SJCRH30 (cell line): Measurements from ENCODE around the gene ZNF512B. TPM values are rescaled to one million over a fixed set of nuclear protein-coding genes. Genes with fewer than 3 reads are reported as not detected.
A peak's percentile ranks its signal among the peaks of the same experiment; 100 is the strongest.
"Not testable (repeated sequence)": the region's sequence is repeated elsewhere in the genome, so short reads cannot be mapped to it uniquely, and the experiment has no call there.

ENCODE experiments used
- DNase-seq, 2 experiments: peaks; one replicate each; pipeline ENCODE4 v3.0.0-alpha.2; 2015 to 2020
- H3K27ac ChIP-seq: fragments of 250-450 bp; sonication (Bioruptor Pico); 2 replicates; pipeline ENCODE4 v1.5.1; 2020; ENCODE audit warnings: mild to moderate bottlenecking, moderate library complexity
- H3K27me3 ChIP-seq: fragments of 250-450 bp; sonication (Bioruptor Pico); 2 replicates; pipeline ENCODE4 v1.5.1; 2020; ENCODE audit warnings: mild to moderate bottlenecking, moderate library complexity
- H3K36me3 ChIP-seq: fragments of 250-450 bp; sonication (Bioruptor Pico); 2 replicates; pipeline ENCODE4 v1.5.1; 2020; ENCODE audit warnings: mild to moderate bottlenecking, moderate library complexity
- H3K4me1 ChIP-seq: fragments of 250-450 bp; sonication (Bioruptor Pico); 2 replicates; pipeline ENCODE4 v1.5.1; 2020; ENCODE audit warnings: mild to moderate bottlenecking, moderate library complexity
- H3K4me3 ChIP-seq: fragments of 250-450 bp; sonication (Bioruptor Pico); 2 replicates; pipeline ENCODE4 v1.5.1; 2020; ENCODE audit warnings: mild to moderate bottlenecking, moderate library complexity
- H3K9me3 ChIP-seq: fragments of 250-450 bp; sonication (Bioruptor Pico); replicated peaks from 2 replicates; pipeline ENCODE4 v1.5.1; 2020; ENCODE audit warnings: mild to moderate bottlenecking, moderate library complexity
- total RNA-seq: library from RNA; depleted of rRNA; stranded (reverse); fragments of >200 nt; shearing (Covaris generic); gene quantifications from 2 replicates; pipeline ENCODE4 v1.2.3, GENCODE V29; 2014

Gene ZNF512B
- total RNA-seq, 1 experiment from 2014 or later, result 19.1 TPM

GRCh38 chr20:63972312-63973159 lies 2.8 kb upstream of the ZNF512B start:
- Histone ChIP-seq H3K4me3 (no peak overlapping the region), H3K27ac (no peak overlapping the region), H3K36me3 (no peaks in the 10 kb centered on the region), H3K4me1 (peaks cover 9% of the 10 kb centered on the region), H3K9me3 (no peaks in the 10 kb centered on the region), H3K27me3 (peaks cover 7% of the 10 kb centered on the region; the same call in 1 of the 2 replicates)
- peak in 1 of 2 experiments; percentile 9 for DNase-seq

- H3K27ac ChIP-seq, H3K4me1 ChIP-seq, H3K27me3 ChIP-seq, H3K9me3 ChIP-seq, H3K4me3 ChIP-seq, H3K36me3 ChIP-seq, DNase-seq: not testable (repeated sequence)
These were observed 2.2 kb upstream of the ZNF512B start for GRCh38 chr20:63971960-63972311.

- peaks cover 5% of the 10 kb centered on the region; the same call in 1 of the 2 replicates for H3K27me3 ChIP-seq
These were observed 1.1 kb upstream of the ZNF512B start for GRCh38 chr20:63970714-63971431.

GRCh38 chr20:63968928-63969760 lies 586 bp downstream of the ZNF512B start:
- DNase-seq, result peak in 1 of 2 experiments; percentile 38
- H3K4me3 ChIP-seq, result peak overlapping the region; percentile 59
- H3K9me3 ChIP-seq, result no peaks in the 10 kb centered on the region
- no peak overlapping the region for H3K27ac ChIP-seq
- peaks cover 5% of the 10 kb centered on the region; the same call in 1 of the 2 replicates for H3K27me3 ChIP-seq
- peaks cover 6% of the 10 kb centered on the region; the same call in 1 of the 2 replicates for H3K36me3 ChIP-seq
- H3K4me1 ChIP-seq, result peaks cover 4% of the 10 kb centered on the region; the same call in 1 of the 2 replicates

More at GRCh38 chr20:63970714-63971431, 1.1 kb upstream of the ZNF512B start:
- Histone ChIP-seq H3K4me1 (peaks cover 8% of the 10 kb centered on the region; the same call in 1 of the 2 replicates), H3K36me3 (peaks cover 6% of the 10 kb centered on the region; the same call in 1 of the 2 replicates), H3K4me3 (no peak overlapping the region), H3K9me3 (no peaks in the 10 kb centered on the region), H3K27ac (no peak overlapping the region)
- no peak for DNase-seq

GRCh38 chr20:63968136-63968927 lies 1.4 kb downstream of the ZNF512B start:
- H3K27ac ChIP-seq, result no peak overlapping the region
- no peaks in the 10 kb centered on the region for H3K9me3 ChIP-seq
- DNase-seq, result peak in 1 of 2 experiments; percentile 8
- peaks cover 4% of the 10 kb centered on the region; the same call in 1 of the 2 replicates for H3K4me1 ChIP-seq
- H3K4me3 ChIP-seq, result peak overlapping the region; percentile 59
- H3K27me3 ChIP-seq, result peaks cover 5% of the 10 kb centered on the region; the same call in 1 of the 2 replicates
- H3K36me3 ChIP-seq, result peaks cover 12% of the 10 kb centered on the region

- no peak overlapping the region for H3K27ac ChIP-seq
- H3K4me3 ChIP-seq, result no peak overlapping the region
- DNase-seq, result no peak
- H3K4me1 ChIP-seq, result peaks cover 4% of the 10 kb centered on the region; the same call in 1 of the 2 replicates
- H3K36me3 ChIP-seq, result peaks cover 14% of the 10 kb centered on the region
- H3K27me3 ChIP-seq, result peaks cover 5% of the 10 kb centered on the region; the same call in 1 of the 2 replicates
- no peaks in the 10 kb centered on the region for H3K9me3 ChIP-seq
These were observed 2.2 kb downstream of the ZNF512B start for GRCh38 chr20:63967330-63968135.

GRCh38 chr20:63966944-63967322 lies 2.8 kb downstream of the ZNF512B start:
- H3K27ac ChIP-seq, result no peak overlapping the region
- H3K9me3 ChIP-seq, result no peaks in the 10 kb centered on the region
- DNase-seq, result no peak
- H3K36me3 ChIP-seq, result peaks cover 20% of the 10 kb centered on the region
- peaks cover 5% of the 10 kb centered on the region; the same call in 1 of the 2 replicates for H3K27me3 ChIP-seq
- H3K4me3 ChIP-seq, result no peak overlapping the region
- peaks cover 4% of the 10 kb centered on the region; the same call in 1 of the 2 replicates for H3K4me1 ChIP-seq

GRCh38 chr20:63966172-63966943 lies 3.4 kb downstream of the ZNF512B start:
- no peak overlapping the region for H3K4me3 ChIP-seq
- no peak overlapping the region for H3K27ac ChIP-seq
- H3K27me3 ChIP-seq, result peaks cover 5% of the 10 kb centered on the region; the same call in 1 of the 2 replicates
- no peak for DNase-seq
- H3K9me3 ChIP-seq, result no peaks in the 10 kb centered on the region
- peaks cover 4% of the 10 kb centered on the region; the same call in 1 of the 2 replicates for H3K4me1 ChIP-seq
- H3K36me3 ChIP-seq, result peaks cover 24% of the 10 kb centered on the region

GRCh38 chr20:63964412-63964811 lies 5.3 kb downstream of the ZNF512B start:
- no peak overlapping the region for H3K4me3 ChIP-seq
- no peak for DNase-seq
- H3K27ac ChIP-seq, result no peak overlapping the region
- peaks cover 4% of the 10 kb centered on the region; the same call in 1 of the 2 replicates for H3K4me1 ChIP-seq
- no peaks in the 10 kb centered on the region; the same call in 1 of the 2 replicates for H3K27me3 ChIP-seq
- H3K9me3 ChIP-seq, result no peaks in the 10 kb centered on the region
- peaks cover 24% of the 10 kb centered on the region for H3K36me3 ChIP-seq

- no peak overlapping the region for H3K4me3 ChIP-seq
- H3K27me3 ChIP-seq, result no peaks in the 10 kb centered on the region; the same call in 1 of the 2 replicates
- H3K27ac ChIP-seq, result no peak overlapping the region
- DNase-seq, result no peak
- peaks cover 3% of the 10 kb centered on the region; the same call in 1 of the 2 replicates for H3K4me1 ChIP-seq
- peaks cover 24% of the 10 kb centered on the region for H3K36me3 ChIP-seq
- no peaks in the 10 kb centered on the region for H3K9me3 ChIP-seq
These were observed 5.9 kb downstream of the ZNF512B start for GRCh38 chr20:63963784-63964301.

GRCh38 chr20:63963348-63963741 lies 6.4 kb downstream of the ZNF512B start:
- no peaks in the 10 kb centered on the region for H3K9me3 ChIP-seq

More at GRCh38 chr20:63963348-63963741, 6.4 kb downstream of the ZNF512B start:
- no peaks in the 10 kb centered on the region for H3K4me1 ChIP-seq
- no peak overlapping the region for H3K27ac ChIP-seq
- no peaks in the 10 kb centered on the region; the same call in 1 of the 2 replicates for H3K27me3 ChIP-seq
- no peak for DNase-seq
- peaks cover 24% of the 10 kb centered on the region for H3K36me3 ChIP-seq
- no peak overlapping the region for H3K4me3 ChIP-seq
